Measurements from ENCODE around the gene SYNPR. TPM values are rescaled to one million over a fixed set of nuclear protein-coding genes. Genes with fewer than 3 reads are reported as not detected.

Gene SYNPR
- total RNA-seq, 2 experiments from 2014 or later = not detected

GRCh38 chr3:63588895-63589294, 310.8 kb downstream of the SYNPR start:
- Histone ChIP-seq H3K9me3 (ENCODE audit: low read length) (no peaks in the 10 kb centered on the region), H3K36me3 (ENCODE audit: insufficient read depth, low read length) (no peaks in the 10 kb centered on the region), H3K4me3 (ENCODE audit: low read depth, low read length, poor library complexity, severe bottlenecking) (no peak overlapping the region), H3K27ac (ENCODE audit: low read depth, low read length, poor library complexity, severe bottlenecking) (no peak overlapping the region), H4K20me1 (ENCODE audit: insufficient read depth, low read length) (no peaks in the 10 kb centered on the region), H3K4me1 (ENCODE audit: insufficient read depth, low read length, poor library complexity, severe bottlenecking) (no peaks in the 10 kb centered on the region), H3K79me2 (ENCODE audit: insufficient read depth, low read depth, low read length) (no peaks in the 10 kb centered on the region), H3K4me2 (ENCODE audit: low read length) (no peak overlapping the region), H3K9me2 (ENCODE audit: insufficient read depth, low read length) (no peaks in the 10 kb centered on the region), H2AFZ (ENCODE audit: low read length) (no peak overlapping the region)
- ChIA-PET POLR2A (interaction anchor here (0.6 to 0.7 kb wide), 3 partner anchors 432 to 806 kb away, joined by 3 read pairs; no protein-coding TSS in a partner anchor), CTCF (ENCODE audit: unreplicated experiment) (no interaction called here)
- no TSS peak for BruUV-seq (replicated peaks)
- intact Hi-C loops (cut with micrococcal nuclease; ENCODE audit: unreplicated experiment) = no loop called here
- no peak for DNase-seq (ENCODE audit: low spot score)
- TF ChIP-seq CTCF (conservative IDR thresholded peaks at IDR 0.05; ENCODE audit: low read length) (0 out of 2 replicates have a peak, but pooled peaks have one; percentile 46), EZH2phosphoT487 (IDR thresholded peaks at IDR 0.05; ENCODE audit: borderline replicate concordance, low read depth, low read length) (no peak)

- no peak for DNase-seq (ENCODE audit: low spot score)
- no peaks in the 10 kb centered on the region for H3K79me2 ChIP-seq (ENCODE audit: insufficient read depth, low read depth, low read length)
- H2AFZ ChIP-seq (ENCODE audit: low read length) = no peak overlapping the region
- ChIA-PET POLR2A (interaction anchor here (0.8 kb wide), 1 partner anchor 15 kb away, joined by 3 read pairs; no protein-coding TSS in a partner anchor), CTCF (ENCODE audit: unreplicated experiment) (no interaction called here)
- no peaks in the 10 kb centered on the region for H4K20me1 ChIP-seq (ENCODE audit: insufficient read depth, low read length)
- intact Hi-C loops (cut with micrococcal nuclease; ENCODE audit: unreplicated experiment) = no loop called here
- no peak overlapping the region for H3K4me2 ChIP-seq (ENCODE audit: low read length)
- no peak overlapping the region for H3K27ac ChIP-seq (ENCODE audit: low read depth, low read length, poor library complexity, severe bottlenecking)
- H3K9me3 ChIP-seq (ENCODE audit: low read length) = no peaks in the 10 kb centered on the region
- TF ChIP-seq EZH2phosphoT487 (IDR thresholded peaks at IDR 0.05; ENCODE audit: borderline replicate concordance, low read depth, low read length) (no peak), CTCF (conservative IDR thresholded peaks at IDR 0.05; ENCODE audit: low read length) (no peak)
- no peaks in the 10 kb centered on the region for H3K9me2 ChIP-seq (ENCODE audit: insufficient read depth, low read length)
- H3K4me1 ChIP-seq (ENCODE audit: insufficient read depth, low read length, poor library complexity, severe bottlenecking) = no peaks in the 10 kb centered on the region
- H3K36me3 ChIP-seq (ENCODE audit: insufficient read depth, low read length) = no peaks in the 10 kb centered on the region
- BruUV-seq (replicated peaks) = no TSS peak
- H3K4me3 ChIP-seq (ENCODE audit: low read depth, low read length, poor library complexity, severe bottlenecking) = no peak overlapping the region
Observed at GRCh38 chr3:63593779-63594178, 315.7 kb downstream of the SYNPR start.

- Histone ChIP-seq H3K4me2 (ENCODE audit: low read length) (no peak overlapping the region), H3K36me3 (ENCODE audit: insufficient read depth, low read length) (no peaks in the 10 kb centered on the region), H3K27ac (ENCODE audit: low read depth, low read length, poor library complexity, severe bottlenecking) (no peak overlapping the region), H2AFZ (ENCODE audit: low read length) (no peak overlapping the region), H3K9me2 (ENCODE audit: insufficient read depth, low read length) (no peaks in the 10 kb centered on the region), H4K20me1 (ENCODE audit: insufficient read depth, low read length) (no peaks in the 10 kb centered on the region), H3K4me3 (ENCODE audit: low read depth, low read length, poor library complexity, severe bottlenecking) (no peak overlapping the region), H3K79me2 (ENCODE audit: insufficient read depth, low read depth, low read length) (no peaks in the 10 kb centered on the region), H3K4me1 (ENCODE audit: insufficient read depth, low read length, poor library complexity, severe bottlenecking) (no peaks in the 10 kb centered on the region), H3K9me3 (ENCODE audit: low read length) (no peaks in the 10 kb centered on the region)
- TF ChIP-seq CTCF (conservative IDR thresholded peaks at IDR 0.05; ENCODE audit: low read length) (no peak), EZH2phosphoT487 (IDR thresholded peaks at IDR 0.05; ENCODE audit: borderline replicate concordance, low read depth, low read length) (no peak)
- DNase-seq (ENCODE audit: low spot score) = no peak
- BruUV-seq (replicated peaks) = no TSS peak
- ChIA-PET CTCF (ENCODE audit: unreplicated experiment) (no interaction called here), POLR2A (no interaction called here)
- intact Hi-C loops (cut with micrococcal nuclease; ENCODE audit: unreplicated experiment) = no loop called here
Observed at GRCh38 chr3:63595221-63595620, 317.1 kb downstream of the SYNPR start.

Data from OCI-LY7 (cell line).